ENCODE data around the gene CAMSAP1. TPM values are rescaled to one million over a fixed set of nuclear protein-coding genes. Genes with fewer than 3 reads are reported as not detected.

CAMSAP1 gene
- total RNA-seq, 2 experiments from 2014 or later, result 30.4 to 33.0 TPM

DNA sequence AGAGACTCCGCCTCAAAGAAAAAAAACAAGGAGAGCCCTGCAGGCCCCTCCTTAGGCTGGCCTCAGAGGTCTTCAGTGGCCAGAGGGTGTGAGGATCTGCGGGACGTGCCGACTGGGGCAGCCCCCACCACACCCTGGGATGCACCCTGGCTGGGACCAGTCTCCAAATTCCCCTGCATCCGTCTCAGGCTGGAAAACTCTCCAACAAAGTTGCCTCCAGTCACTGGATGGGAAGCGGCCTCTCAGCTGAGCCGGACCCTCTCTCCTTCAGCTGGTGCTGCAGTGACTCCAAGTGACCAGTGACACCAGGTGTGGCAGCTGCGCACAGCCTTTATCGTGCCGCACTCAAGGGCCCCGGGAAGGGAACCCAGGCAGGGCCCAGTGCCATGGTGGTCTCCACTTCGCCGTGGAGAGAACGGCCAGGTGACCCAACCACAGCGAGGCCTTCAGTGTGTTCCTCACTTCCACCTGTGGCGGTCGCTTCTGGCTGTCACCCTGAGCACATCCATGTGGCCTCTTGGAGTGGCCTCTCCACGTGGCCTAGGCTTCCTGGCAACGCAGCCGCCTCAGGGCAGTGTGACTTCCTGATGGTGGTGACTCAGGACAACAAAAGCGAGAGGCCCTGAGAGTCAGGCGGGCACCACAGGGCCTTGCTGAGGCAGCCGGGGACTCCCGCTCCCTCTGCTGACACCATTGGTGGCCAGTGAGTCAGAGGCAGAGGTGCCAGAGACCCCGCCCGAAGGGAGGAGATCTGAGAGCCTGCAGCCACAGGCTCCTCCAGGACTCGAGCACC, 19.3 kb upstream of the CAMSAP1 start:
- no peak overlapping the region for H3K27ac ChIP-seq (ENCODE audit: low read depth, low read length, poor library complexity, severe bottlenecking)

DNA sequence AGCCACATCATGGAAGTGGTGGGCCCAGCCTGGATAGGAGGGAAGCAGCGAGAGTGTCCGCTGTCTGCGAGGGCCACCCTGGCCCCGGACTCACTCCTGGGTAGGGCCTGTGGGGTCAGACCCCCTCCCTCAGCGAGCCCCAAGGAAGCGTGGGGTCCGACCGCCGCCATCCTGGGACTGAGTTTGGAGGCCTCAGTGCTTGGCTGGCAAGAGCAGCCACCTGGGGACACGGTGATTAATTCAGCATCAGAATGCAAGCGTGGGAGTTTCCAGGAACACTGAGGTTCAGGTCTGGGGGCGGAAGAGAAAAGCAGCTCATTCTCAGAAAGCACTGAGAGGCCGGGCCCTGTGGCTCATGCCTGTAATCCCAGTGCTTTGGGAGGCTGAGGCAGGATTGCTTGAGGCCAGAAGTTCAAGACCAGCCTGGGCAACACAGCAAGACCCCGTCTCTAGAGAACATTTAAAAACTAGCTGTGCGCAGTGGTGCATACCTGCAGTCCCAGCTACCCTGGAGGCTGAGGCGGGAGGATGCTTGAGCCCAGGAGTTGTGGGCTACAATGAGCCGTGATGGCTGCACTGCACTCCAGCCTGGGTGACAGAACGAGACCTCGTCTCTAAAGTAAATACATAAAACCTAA, 18.3 kb upstream of the CAMSAP1 start:
- Histone ChIP-seq H3K9me2 (ENCODE audit: insufficient read depth, low read length) (no peaks in the 10 kb centered on the region), H3K4me1 (ENCODE audit: insufficient read depth, low read length, poor library complexity, severe bottlenecking) (no peaks in the 10 kb centered on the region), H3K79me2 (ENCODE audit: insufficient read depth, low read depth, low read length) (no peaks in the 10 kb centered on the region), H3K27ac (ENCODE audit: low read depth, low read length, poor library complexity, severe bottlenecking) (no peak overlapping the region), H3K4me2 (ENCODE audit: low read length) (no peak overlapping the region), H4K20me1 (ENCODE audit: insufficient read depth, low read length) (no peaks in the 10 kb centered on the region), H3K36me3 (ENCODE audit: insufficient read depth, low read length) (peaks cover under 1% of the 10 kb centered on the region; the same call in 1 of the 2 replicates), H2AFZ (ENCODE audit: low read length) (no peak overlapping the region), H3K9me3 (ENCODE audit: low read length) (no peaks in the 10 kb centered on the region), H3K4me3 (ENCODE audit: low read depth, low read length, poor library complexity, severe bottlenecking) (no peak overlapping the region)
- POLR2A ChIA-PET, result interaction anchor here (0.6 kb wide), 1 partner anchor 235 kb away, joined by 5 read pairs; no protein-coding TSS in a partner anchor
- intact Hi-C loops (cut with micrococcal nuclease; ENCODE audit: unreplicated experiment), result loop anchor here (1.0 kb wide), 1 partner anchor 128 kb away; no protein-coding TSS in a partner anchor
- no peak for DNase-seq (ENCODE audit: low spot score)
- TF ChIP-seq, protein P1, sequence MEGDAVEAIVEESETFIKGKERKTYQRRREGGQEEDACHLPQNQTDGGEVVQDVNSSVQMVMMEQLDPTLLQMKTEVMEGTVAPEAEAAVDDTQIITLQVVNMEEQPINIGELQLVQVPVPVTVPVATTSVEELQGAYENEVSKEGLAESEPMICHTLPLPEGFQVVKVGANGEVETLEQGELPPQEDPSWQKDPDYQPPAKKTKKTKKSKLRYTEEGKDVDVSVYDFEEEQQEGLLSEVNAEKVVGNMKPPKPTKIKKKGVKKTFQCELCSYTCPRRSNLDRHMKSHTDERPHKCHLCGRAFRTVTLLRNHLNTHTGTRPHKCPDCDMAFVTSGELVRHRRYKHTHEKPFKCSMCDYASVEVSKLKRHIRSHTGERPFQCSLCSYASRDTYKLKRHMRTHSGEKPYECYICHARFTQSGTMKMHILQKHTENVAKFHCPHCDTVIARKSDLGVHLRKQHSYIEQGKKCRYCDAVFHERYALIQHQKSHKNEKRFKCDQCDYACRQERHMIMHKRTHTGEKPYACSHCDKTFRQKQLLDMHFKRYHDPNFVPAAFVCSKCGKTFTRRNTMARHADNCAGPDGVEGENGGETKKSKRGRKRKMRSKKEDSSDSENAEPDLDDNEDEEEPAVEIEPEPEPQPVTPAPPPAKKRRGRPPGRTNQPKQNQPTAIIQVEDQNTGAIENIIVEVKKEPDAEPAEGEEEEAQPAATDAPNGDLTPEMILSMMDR (conservative IDR thresholded peaks at IDR 0.05; ENCODE audit: low read length), result no peak
- no peak for TF ChIP-seq EZH2phosphoT487 (IDR thresholded peaks at IDR 0.05; ENCODE audit: borderline replicate concordance, low read depth, low read length)
- CTCF ChIA-PET (ENCODE audit: unreplicated experiment), result no interaction called here
- BruUV-seq (replicated peaks), result no TSS peak

More for the DNA sequence above, 19.3 kb upstream of the CAMSAP1 start:
- Histone ChIP-seq H3K9me2 (ENCODE audit: insufficient read depth, low read length) (no peaks in the 10 kb centered on the region), H3K9me3 (ENCODE audit: low read length) (no peaks in the 10 kb centered on the region), H3K4me3 (ENCODE audit: low read depth, low read length, poor library complexity, severe bottlenecking) (no peak overlapping the region), H3K4me1 (ENCODE audit: insufficient read depth, low read length, poor library complexity, severe bottlenecking) (no peaks in the 10 kb centered on the region), H3K4me2 (ENCODE audit: low read length) (no peak overlapping the region), H3K36me3 (ENCODE audit: insufficient read depth, low read length) (peaks cover 6% of the 10 kb centered on the region; the same call in 1 of the 2 replicates), H3K79me2 (ENCODE audit: insufficient read depth, low read depth, low read length) (no peaks in the 10 kb centered on the region), H4K20me1 (ENCODE audit: insufficient read depth, low read length) (no peaks in the 10 kb centered on the region), H2AFZ (ENCODE audit: low read length) (no peak overlapping the region)
- POLR2A ChIA-PET, result no interaction called here
- no TSS peak for BruUV-seq (replicated peaks)
- DNase-seq (ENCODE audit: low spot score), result no peak
- intact Hi-C loops (cut with micrococcal nuclease; ENCODE audit: unreplicated experiment), result no loop called here
- CTCF ChIA-PET (ENCODE audit: unreplicated experiment), result no interaction called here
- TF ChIP-seq EZH2phosphoT487 (IDR thresholded peaks at IDR 0.05; ENCODE audit: borderline replicate concordance, low read depth, low read length), result no peak
- TF ChIP-seq, protein P1 (conservative IDR thresholded peaks at IDR 0.05; ENCODE audit: low read length), result no peak

Data from OCI-LY7 (cell line).